HG03342 (cell line): ENCODE data around the gene PRR15.
A peak's percentile ranks its signal among the peaks of the same experiment; 100 is the strongest.

Experiments used
- ATAC-seq: cut with Tn5 transposase; IDR thresholded peaks from one replicate; pipeline ENCODE4 v1.9.1; 2021; ENCODE audit warnings: mild to moderate bottlenecking, moderate library complexity; ENCODE audit not compliant: unreplicated experiment

Gene PRR15

GRCh38 chr7:29567174-29567573 lies 3.5 kb downstream of the PRR15 start:
- ATAC-seq, result no peak

DNA sequence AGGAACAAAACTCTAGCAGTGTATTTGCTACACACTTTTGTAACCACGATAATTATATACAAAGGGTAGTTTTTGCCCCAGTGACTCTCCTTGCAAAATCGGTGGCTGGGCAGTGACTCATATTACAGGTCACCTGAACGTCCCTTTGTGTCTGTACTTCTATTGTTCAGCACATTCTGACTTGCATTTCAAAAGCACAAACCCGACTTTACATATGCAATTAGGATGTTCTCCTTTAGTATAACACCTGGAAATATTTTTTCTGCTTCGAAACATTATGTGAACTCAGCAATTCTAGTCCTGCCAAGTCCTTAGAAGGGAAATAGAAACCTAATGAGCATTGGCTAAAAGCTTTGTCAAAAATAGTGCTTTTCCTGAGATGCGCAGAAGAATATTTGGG lies 6.0 kb downstream of the PRR15 start:
- no peak for ATAC-seq

DNA sequence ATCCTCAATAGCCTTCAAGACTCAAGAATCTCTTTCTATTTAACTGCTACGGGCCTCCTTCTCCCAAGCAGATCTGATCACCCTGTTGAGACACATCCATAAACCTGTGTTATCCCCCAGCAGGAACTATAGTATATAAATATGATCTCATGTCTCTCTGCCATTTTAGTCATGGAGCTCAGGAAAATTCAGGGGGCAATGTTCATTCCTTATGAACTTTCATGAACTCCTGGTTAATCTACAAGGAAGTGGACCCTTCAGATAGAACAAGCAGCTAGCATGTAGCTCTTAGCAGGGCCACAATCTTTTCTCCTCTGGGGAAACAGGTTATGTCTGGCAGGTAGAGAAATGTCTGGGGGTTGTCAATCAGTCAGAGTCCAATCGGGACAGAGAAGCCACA lies 8.9 kb downstream of the PRR15 start:
- no peak for ATAC-seq

DNA sequence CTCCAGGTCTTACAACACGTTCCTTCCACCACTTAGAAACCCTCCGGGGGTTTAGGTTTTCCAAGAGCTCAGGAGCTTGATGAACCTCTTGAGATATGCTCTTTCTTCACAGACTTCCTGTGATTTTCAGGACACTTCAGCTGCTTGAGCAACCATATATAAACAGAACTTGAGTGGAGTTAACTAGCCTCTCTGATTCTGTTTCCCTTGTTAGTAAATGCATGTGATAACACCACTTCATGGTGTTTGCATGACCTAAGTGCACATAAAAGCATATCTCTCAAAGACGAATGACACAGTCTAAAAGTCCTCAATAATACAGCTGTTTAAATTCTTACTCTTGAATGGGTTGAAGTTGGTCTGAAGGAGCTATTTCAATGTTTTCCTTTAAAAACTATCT lies 9.9 kb downstream of the PRR15 start:
- no peak for ATAC-seq

- no peak for ATAC-seq
Observed at GRCh38 chr7:29574659-29575058, 11.0 kb downstream of the PRR15 start.

- no peak for ATAC-seq
Observed at GRCh38 chr7:29587195-29587808, 23.7 kb downstream of the PRR15 start.

GRCh38 chr7:29588212-29588611 lies 24.6 kb downstream of the PRR15 start:
- ATAC-seq, result no peak

GRCh38 chr7:29588900-29589696 lies 25.5 kb downstream of the PRR15 start:
- peak; percentile 75 for ATAC-seq

- ATAC-seq, result no peak
Observed at GRCh38 chr7:29592866-29593265, 29.2 kb downstream of the PRR15 start.

GRCh38 chr7:29593459-29593858 lies 29.8 kb downstream of the PRR15 start:
- ATAC-seq, result no peak

- ATAC-seq, result no peak
Observed at GRCh38 chr7:29596593-29597178, 33.1 kb downstream of the PRR15 start.

DNA sequence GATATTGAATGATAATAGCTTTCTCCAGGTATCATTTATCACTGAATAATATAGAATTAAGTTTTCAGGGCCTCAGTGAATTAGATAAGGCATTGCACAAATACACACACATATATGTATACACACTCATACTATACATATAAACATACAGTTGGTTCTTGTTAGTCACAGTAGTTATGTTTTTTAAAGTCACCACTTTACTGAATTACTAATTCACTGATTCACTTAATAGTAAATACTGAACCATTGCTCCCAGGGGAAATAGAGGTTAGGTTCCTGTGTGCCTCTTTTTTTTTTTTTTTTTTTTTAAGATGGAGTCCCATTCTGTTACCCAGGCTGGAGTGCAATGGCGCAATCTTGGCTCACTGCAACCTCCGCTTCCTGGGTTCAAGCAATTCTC lies 33.6 kb downstream of the PRR15 start:
- ATAC-seq, result no peak

DNA sequence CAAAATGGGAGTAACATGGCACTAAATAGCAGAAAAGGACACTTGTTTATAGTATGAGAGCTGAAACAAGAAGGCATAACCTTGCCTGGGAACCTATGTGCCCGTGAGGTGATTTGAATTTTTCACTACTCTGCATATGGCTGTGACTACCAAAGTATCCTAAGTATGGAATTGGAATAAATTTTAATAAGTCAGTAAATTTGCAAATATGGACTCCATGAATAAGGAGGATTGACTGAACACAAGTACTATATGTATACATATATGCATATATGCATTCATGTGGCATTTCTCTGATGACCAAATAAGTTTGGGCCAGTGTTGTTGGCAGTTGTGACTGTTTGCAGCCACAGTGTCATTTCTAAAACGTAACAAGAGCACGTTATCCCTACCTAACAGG lies 34.5 kb downstream of the PRR15 start:
- no peak for ATAC-seq

DNA sequence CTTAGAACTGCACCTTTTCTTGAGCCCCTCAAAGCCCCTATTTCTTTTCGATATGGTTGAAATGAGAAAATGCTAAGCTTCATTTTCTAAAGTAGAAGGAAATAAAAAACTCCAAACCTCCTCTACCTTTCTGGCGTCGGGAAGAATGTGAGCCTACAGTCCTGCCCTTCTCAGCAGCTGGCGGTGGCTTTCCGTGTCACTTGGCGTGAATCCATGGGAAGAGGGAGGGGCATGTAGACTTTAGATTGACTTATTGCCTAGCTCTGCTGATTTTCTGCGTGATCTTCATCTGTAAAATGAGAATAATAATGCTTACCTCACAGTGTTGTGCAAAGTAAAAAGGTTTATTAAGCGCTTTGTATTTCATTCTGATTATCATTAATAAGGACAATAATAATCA lies 35.0 kb downstream of the PRR15 start:
- ATAC-seq, result no peak

- ATAC-seq, result no peak
Observed at GRCh38 chr7:29599026-29599425, 35.4 kb downstream of the PRR15 start.

GRCh38 chr7:29600661-29601060 lies 37.0 kb downstream of the PRR15 start:
- no peak for ATAC-seq

GRCh38 chr7:29604052-29604451 lies 40.4 kb downstream of the PRR15 start:
- no peak for ATAC-seq

- no peak for ATAC-seq
Observed at GRCh38 chr7:29604702-29605101, 41.1 kb downstream of the PRR15 start.

DNA sequence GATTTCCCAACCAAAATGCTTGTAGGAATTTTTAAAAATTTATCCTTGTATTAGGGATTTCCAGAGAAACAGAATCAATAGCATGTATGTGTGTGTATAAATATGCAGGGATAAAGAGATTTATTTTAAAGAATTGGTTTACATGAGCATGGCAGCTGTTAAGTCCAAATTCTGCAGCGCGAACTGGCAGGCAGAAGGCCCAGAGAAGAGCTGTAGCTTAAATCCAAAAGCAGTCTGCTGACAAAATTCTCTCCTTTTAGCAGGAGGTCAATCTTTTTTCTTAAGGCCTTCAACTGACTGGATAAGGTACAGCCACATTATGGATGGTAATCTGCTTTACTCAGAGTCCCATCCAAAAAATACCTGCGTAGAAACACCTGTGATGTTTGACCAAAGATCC lies 42.0 kb downstream of the PRR15 start:
- no peak for ATAC-seq

DNA sequence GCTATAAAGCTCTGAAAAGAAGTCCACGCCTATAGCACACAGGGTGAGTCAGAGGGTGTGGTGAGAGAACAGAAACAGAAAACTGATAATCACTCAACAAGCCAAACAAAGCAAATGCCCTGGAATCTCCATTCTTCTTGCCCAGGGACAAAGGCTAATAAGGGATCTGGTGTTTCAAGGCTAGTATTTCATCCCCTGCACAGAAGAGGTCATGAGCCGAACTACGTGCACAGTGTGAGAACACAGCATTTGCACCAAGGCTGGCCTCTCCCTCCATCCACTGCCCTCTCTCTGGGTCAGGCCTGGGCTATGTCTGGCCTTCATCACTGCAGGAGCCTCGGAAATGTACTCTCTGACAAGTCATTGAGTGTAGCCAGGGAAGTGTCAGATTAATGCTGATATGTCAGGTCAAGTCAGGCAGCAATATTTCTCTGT lies 42.7 kb downstream of the PRR15 start:
- ATAC-seq, result no peak

DNA sequence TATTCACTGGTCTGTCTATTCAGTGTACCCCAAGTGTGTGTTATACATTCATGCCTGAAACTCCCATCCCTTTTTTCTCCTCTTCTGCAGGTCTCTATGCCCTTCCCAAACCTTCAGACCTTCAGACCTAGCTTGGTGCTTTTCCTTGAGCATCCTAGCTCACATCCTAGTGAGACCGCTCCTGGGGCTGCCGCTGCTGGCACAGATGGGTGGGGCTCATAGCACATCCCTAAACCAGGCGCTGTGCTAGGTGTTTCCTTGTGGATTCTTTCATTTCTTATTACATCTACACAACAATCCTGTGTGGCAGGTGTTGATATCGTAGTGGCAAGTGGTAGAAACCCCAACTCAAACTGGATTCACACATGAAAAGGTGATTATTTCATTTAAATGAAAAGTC lies 43.2 kb downstream of the PRR15 start:
- no peak for ATAC-seq

DNA sequence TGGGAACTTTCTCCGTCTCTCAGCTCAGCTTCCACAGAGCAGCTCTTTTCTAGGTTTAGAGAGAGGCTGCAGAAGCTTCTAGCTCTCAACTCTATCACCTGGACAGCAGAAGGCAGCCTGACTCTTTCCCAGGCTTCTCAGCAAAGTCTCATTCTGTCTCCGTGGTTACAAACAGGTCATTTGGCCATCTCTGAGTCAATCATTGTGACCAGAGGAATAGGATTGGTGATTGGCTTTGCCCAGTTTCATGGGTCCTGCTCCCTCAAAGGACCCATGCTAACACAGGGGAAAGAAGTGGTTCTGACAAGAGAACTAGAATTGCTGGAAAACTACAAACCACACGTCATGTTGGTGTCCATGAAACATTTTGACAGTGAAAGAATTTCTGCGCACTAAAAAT lies 43.6 kb downstream of the PRR15 start:
- no peak for ATAC-seq
